ENCODE measurements around the gene GPR32.
"Not testable (repeated sequence)": the region's sequence is repeated elsewhere in the genome, so short reads cannot be mapped to it uniquely, and the experiment has no call there.

GRCh38 chr19:50811622-50812238, 41.5 kb downstream of the GPR32 start:
- TF ChIP-seq CTCF (IDR thresholded peaks at IDR 0.05 in 8 of 11, conservative IDR thresholded peaks at IDR 0.05 in 3 of 11); POLR2A (IDR thresholded peaks at IDR 0.05); POLR2AphosphoS5 (IDR thresholded peaks at IDR 0.05): not testable (repeated sequence)

All from spleen (tissue), 7 donors.